MM.1S (cell line): ENCODE results near the gene PTPRN2.

ENCODE experiments used
- DNase-seq: peaks from one replicate; pipeline ENCODE4 v3.0.0-alpha.2; 2015
- H2AFZ ChIP-seq: fragments of 300-600 bp; sonication (generic); 2 replicates; pipeline ENCODE4 v1.6.0; 2016; ENCODE audit warnings: antibody characterized with exemption, low read length
- H3F3A ChIP-seq: fragments of 300-600 bp; sonication (generic); 2 replicates; pipeline ENCODE4 v1.6.1; 2016; ENCODE audit warnings: mild to moderate bottlenecking, antibody characterized with exemption, low read length, moderate library complexity, mixed read lengths; ENCODE audit not compliant: insufficient read depth
- H3K27ac ChIP-seq: fragments of 300-600 bp; sonication (generic); 2 replicates; pipeline ENCODE4 v1.5.1; 2016; ENCODE audit warnings: mild to moderate bottlenecking, low read length
- H3K27me3 ChIP-seq: fragments of 300-600 bp; sonication (generic); replicated peaks from 2 replicates; pipeline ENCODE4 v1.6.0; 2016; ENCODE audit warnings: low read length; ENCODE audit not compliant: insufficient read depth
- H3K36me3 ChIP-seq: fragments of 300-600 bp; sonication (generic); replicated peaks from 2 replicates; pipeline ENCODE4 v1.6.1; 2016; ENCODE audit warnings: mild to moderate bottlenecking, low read length, mixed read lengths; ENCODE audit not compliant: insufficient read depth
- H3K4me1 ChIP-seq: fragments of 300-600 bp; sonication (generic); 2 replicates; pipeline ENCODE4 v1.6.1; 2016; ENCODE audit warnings: low read length, mixed read lengths
- H3K4me2 ChIP-seq: fragments of 300-600 bp; sonication (generic); 2 replicates; pipeline ENCODE4 v1.6.0; 2016; ENCODE audit warnings: low read depth, low read length
- H3K4me3 ChIP-seq: fragments of 300-600 bp; sonication (generic); 2 replicates; pipeline ENCODE4 v1.5.1; 2016; ENCODE audit warnings: low read length, mixed read lengths
- H3K79me2 ChIP-seq: fragments of 300-600 bp; sonication (generic); 2 replicates; pipeline ENCODE4 v1.6.1; 2016; ENCODE audit warnings: mixed run types, low read length, mixed read lengths
- H3K9ac ChIP-seq: fragments of 300-600 bp; sonication (generic); 2 replicates; pipeline ENCODE4 v1.6.1; 2016; ENCODE audit warnings: low read length, mixed read lengths
- H3K9me2 ChIP-seq: fragments of 300-600 bp; sonication (generic); replicated peaks from 2 replicates; pipeline ENCODE4 v1.6.1; 2016; ENCODE audit warnings: mild to moderate bottlenecking, low read length, mixed read lengths; ENCODE audit not compliant: insufficient read depth
- H3K9me3 ChIP-seq: fragments of 300-600 bp; sonication (generic); replicated peaks from 2 replicates; pipeline ENCODE4 v1.6.1; 2016; ENCODE audit warnings: mild to moderate bottlenecking, low read length, mixed read lengths; ENCODE audit not compliant: insufficient read depth
- H4K20me1 ChIP-seq: fragments of 300-600 bp; sonication (generic); 2 replicates; pipeline ENCODE4 v1.6.1; 2016; ENCODE audit warnings: mild to moderate bottlenecking, low read length, moderate library complexity, mixed read lengths; ENCODE audit not compliant: insufficient read depth
- EZH2 ChIP-seq: fragments of 300-600 bp; sonication (generic); optimal IDR thresholded peaks from 2 replicates; pipeline ENCODE3; 2017; ENCODE audit warnings: low read depth, mild to moderate bottlenecking, antibody characterized with exemption, low read length, mixed read lengths
- EZH2phosphoT487 ChIP-seq: fragments of 300-600 bp; sonication (generic); IDR thresholded peaks from 2 replicates; pipeline ENCODE4 v1.6.1; 2018; ENCODE audit warnings: antibody characterized with exemption, low read length
- TF ChIP-seq, protein P1 (sequence below): fragments of 300-600 bp; sonication (generic); IDR thresholded peaks from 2 replicates; pipeline ENCODE4 v1.5.1; 2016; ENCODE audit warnings: antibody characterized with exemption, low read length, mixed read lengths

Gene PTPRN2

DNA sequence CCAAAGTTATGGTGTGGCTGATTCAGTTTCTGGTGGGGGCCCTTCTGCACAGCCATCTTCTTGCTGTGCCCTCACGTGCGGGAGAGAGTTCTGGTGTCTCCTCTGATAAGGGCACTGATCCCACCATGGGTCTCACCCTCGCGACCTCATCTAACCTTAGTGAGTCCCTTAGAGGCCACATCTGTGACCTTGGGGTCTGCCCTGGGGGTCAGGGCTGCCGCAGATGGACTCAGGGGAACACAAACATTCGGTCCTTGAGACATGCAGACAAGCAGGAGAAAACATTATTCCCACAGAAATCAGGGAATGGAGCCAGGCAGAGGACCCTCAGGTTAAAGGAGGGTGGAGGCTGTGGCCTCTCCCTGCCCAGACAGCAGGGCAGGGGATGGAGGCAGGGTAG, 1072.9 kb downstream of the PTPRN2 start:
- DNase-seq, result no peak
- TF ChIP-seq, protein P1, sequence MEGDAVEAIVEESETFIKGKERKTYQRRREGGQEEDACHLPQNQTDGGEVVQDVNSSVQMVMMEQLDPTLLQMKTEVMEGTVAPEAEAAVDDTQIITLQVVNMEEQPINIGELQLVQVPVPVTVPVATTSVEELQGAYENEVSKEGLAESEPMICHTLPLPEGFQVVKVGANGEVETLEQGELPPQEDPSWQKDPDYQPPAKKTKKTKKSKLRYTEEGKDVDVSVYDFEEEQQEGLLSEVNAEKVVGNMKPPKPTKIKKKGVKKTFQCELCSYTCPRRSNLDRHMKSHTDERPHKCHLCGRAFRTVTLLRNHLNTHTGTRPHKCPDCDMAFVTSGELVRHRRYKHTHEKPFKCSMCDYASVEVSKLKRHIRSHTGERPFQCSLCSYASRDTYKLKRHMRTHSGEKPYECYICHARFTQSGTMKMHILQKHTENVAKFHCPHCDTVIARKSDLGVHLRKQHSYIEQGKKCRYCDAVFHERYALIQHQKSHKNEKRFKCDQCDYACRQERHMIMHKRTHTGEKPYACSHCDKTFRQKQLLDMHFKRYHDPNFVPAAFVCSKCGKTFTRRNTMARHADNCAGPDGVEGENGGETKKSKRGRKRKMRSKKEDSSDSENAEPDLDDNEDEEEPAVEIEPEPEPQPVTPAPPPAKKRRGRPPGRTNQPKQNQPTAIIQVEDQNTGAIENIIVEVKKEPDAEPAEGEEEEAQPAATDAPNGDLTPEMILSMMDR, result no peak
- TF ChIP-seq EZH2phosphoT487 (no peak), EZH2 (no peak)
- H3K9me3 ChIP-seq, result no peaks in the 10 kb centered on the region

GRCh38 chr7:157514306-157514705, 1073.3 kb downstream of the PTPRN2 start:
- Histone ChIP-seq H3K27me3 (peaks cover 35% of the 10 kb centered on the region), H4K20me1 (no peaks in the 10 kb centered on the region)

More for the DNA sequence above, 1072.9 kb downstream of the PTPRN2 start:
- Histone ChIP-seq H3K9me2 (no peaks in the 10 kb centered on the region), H3K4me2 (no peak overlapping the region), H3K79me2 (no peaks in the 10 kb centered on the region), H3K4me3 (no peak overlapping the region), H3F3A (no peaks in the 10 kb centered on the region), H4K20me1 (no peaks in the 10 kb centered on the region), H3K27me3 (peaks cover 30% of the 10 kb centered on the region), H3K9ac (no peak overlapping the region), H3K27ac (no peak overlapping the region), H3K36me3 (no peaks in the 10 kb centered on the region), H2AFZ (no peak overlapping the region), H3K4me1 (peaks cover 2% of the 10 kb centered on the region; the same call in 1 of the 2 replicates)

GRCh38 chr7:157513682-157514081, 1073.9 kb downstream of the PTPRN2 start:
- DNase-seq, result peak; percentile 35
- H3K4me3 ChIP-seq, result peak overlapping the region; percentile 54
- H3K4me1 ChIP-seq, result no peaks in the 10 kb centered on the region
- H2AFZ ChIP-seq, result peak overlapping the region; percentile 60
- TF ChIP-seq, protein P1, result no peak
- TF ChIP-seq EZH2 (no peak), EZH2phosphoT487 (no peak)
- H3K9ac ChIP-seq, result peak overlapping the region; percentile 39; the same call in 1 of the 2 replicates
- H3K4me2 ChIP-seq, result peak overlapping the region; percentile 76
- H3K9me2 ChIP-seq, result no peaks in the 10 kb centered on the region
- no peaks in the 10 kb centered on the region for H3F3A ChIP-seq
- H3K79me2 ChIP-seq, result no peaks in the 10 kb centered on the region
- H3K27me3 ChIP-seq, result peaks cover 37% of the 10 kb centered on the region
- no peaks in the 10 kb centered on the region for H3K36me3 ChIP-seq
- H3K9me3 ChIP-seq, result no peaks in the 10 kb centered on the region
- H4K20me1 ChIP-seq, result no peaks in the 10 kb centered on the region
- no peak overlapping the region for H3K27ac ChIP-seq

More at GRCh38 chr7:157514306-157514705, 1073.3 kb downstream of the PTPRN2 start:
- H3K36me3 ChIP-seq, result no peaks in the 10 kb centered on the region
- no peaks in the 10 kb centered on the region for H3K4me1 ChIP-seq
- no peaks in the 10 kb centered on the region for H3K9me2 ChIP-seq
- DNase-seq, result no peak
- H3K9me3 ChIP-seq, result no peaks in the 10 kb centered on the region
- H3K27ac ChIP-seq, result no peak overlapping the region
- no peak overlapping the region for H2AFZ ChIP-seq
- no peaks in the 10 kb centered on the region for H3F3A ChIP-seq
- peak overlapping the region; percentile 54; the same call in 1 of the 2 replicates for H3K4me3 ChIP-seq
- no peaks in the 10 kb centered on the region for H3K79me2 ChIP-seq
- H3K4me2 ChIP-seq, result peak overlapping the region; percentile 76; the same call in 1 of the 2 replicates
- H3K9ac ChIP-seq, result no peak overlapping the region
- TF ChIP-seq EZH2phosphoT487, result no peak
- no peak for TF ChIP-seq EZH2
- TF ChIP-seq, protein P1, result no peak
